Fibroblast of mammary gland (primary cell): ENCODE results near the gene SPATA25.
"Not testable (repeated sequence)": the region's sequence is repeated elsewhere in the genome, so short reads cannot be mapped to it uniquely, and the experiment has no call there.

Experiments
- DNase-seq: peaks from one replicate; pipeline ENCODE4 v3.0.0-alpha.2; 2010; ENCODE audit warnings: low read depth
- H3K4me3 ChIP-seq: 2 replicates; pipeline ENCODE4 v1.5.1; 2011; ENCODE audit warnings: low read depth, mild to moderate bottlenecking, low read length, moderate library complexity; ENCODE audit not compliant: control insufficient read depth
- TF ChIP-seq, protein P1 (sequence below): conservative IDR thresholded peaks from 2 replicates; pipeline ENCODE4 v1.5.1; 2011; ENCODE audit warnings: low read depth, low read length, inconsistent platforms; ENCODE audit not compliant: control insufficient read depth, insufficient read depth

The SPATA25 gene

DNA sequence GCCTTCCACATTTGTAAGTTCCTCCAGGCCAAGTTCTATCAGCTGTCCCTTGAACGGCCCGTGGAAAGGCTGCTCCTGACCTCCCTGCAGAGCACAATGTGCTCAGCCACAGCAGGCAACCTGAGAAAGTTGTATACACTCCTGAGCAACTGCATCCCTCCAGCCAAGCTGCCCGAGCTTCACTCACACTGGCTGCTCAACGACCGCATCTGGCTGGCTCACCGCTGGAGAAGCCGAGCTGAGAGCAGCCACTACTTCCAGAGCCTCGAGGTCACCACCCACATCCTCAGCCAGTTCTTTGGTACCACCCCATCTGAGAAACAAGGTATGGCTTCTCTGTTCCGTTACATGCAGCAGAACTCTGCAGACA lies 4.3 kb downstream of the SPATA25 start:
- H3K4me3 ChIP-seq, result no peak overlapping the region
- DNase-seq, result no peak
- TF ChIP-seq, protein P1, sequence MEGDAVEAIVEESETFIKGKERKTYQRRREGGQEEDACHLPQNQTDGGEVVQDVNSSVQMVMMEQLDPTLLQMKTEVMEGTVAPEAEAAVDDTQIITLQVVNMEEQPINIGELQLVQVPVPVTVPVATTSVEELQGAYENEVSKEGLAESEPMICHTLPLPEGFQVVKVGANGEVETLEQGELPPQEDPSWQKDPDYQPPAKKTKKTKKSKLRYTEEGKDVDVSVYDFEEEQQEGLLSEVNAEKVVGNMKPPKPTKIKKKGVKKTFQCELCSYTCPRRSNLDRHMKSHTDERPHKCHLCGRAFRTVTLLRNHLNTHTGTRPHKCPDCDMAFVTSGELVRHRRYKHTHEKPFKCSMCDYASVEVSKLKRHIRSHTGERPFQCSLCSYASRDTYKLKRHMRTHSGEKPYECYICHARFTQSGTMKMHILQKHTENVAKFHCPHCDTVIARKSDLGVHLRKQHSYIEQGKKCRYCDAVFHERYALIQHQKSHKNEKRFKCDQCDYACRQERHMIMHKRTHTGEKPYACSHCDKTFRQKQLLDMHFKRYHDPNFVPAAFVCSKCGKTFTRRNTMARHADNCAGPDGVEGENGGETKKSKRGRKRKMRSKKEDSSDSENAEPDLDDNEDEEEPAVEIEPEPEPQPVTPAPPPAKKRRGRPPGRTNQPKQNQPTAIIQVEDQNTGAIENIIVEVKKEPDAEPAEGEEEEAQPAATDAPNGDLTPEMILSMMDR, result no peak

DNA sequence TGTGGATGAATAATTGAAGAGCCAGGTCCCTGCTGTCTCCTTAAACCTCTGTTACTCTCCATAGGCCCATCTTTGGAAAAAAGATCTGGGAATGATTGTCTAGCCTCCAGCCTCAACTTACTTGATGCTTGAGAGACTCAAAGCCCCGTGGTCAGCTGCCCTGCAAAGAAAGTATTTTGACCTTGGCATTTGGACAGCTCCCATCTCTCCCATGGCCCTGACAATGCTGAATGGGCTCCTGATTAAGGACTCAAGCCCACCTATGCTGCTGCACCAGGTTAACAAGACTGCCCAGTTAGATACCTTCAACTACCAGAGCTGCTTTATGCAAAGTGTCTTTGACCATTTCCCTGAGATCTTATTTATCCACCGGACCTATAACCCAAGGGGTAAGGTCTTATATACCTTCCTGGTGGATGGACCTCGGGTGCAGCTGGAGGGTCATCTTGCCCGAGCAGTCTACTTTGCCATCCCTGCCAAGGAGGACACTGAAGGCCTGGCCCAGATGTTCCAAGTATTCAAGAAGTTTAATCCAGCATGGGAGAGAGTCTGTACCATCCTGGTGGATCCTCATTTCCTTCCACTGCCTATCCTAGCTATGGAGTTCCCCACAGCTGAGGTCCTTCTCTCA lies 4.8 kb downstream of the SPATA25 start:
- no peak overlapping the region for H3K4me3 ChIP-seq
- no peak for DNase-seq
- TF ChIP-seq, protein P1, result no peak

DNA sequence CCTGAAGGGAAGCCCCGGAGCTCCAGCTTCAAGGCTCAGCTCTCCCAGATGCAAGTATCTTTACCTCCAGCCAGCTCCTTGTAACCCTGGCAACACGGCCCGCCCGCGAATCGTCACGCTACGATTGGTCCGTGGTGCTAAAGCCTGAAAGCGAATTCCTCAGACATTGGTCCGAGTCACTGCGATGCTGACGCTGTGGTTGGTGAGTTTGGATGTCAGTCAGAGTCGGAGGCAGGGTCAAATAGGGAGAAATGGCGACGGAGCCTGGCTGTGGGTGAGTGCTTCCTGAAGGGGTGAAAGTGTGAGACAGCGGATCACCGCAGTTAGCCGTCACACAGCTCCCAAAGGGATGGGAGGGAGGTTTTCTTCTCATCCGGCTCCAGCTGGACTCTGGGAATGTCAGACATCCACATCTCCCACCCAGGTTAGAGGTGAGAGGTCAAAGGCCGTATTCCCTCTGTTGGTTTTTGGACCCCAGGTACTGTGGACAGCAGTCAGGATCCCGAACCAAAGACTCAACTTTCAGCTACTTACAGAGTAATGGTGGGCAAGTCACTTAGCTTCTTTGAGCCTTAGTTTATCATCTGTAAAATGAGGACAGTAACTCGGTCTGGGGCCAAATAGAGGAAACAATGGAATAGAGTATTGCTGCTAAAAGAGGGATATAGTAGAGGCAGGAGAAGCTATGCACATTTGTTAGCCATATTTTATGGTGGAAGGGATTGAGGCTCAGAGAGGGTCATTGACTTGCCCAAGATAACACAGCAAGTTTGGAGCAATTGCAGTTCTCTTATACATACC lies 6.2 kb downstream of the SPATA25 start, which contains the start of gene ZSWIM1:
Gene ZSWIM1, plus strand, starts transcription at position 240 of the 801 bp plus-strand sequence. CDS start 1,366 bp downstream, outside the sequence.
- TF ChIP-seq, protein P1, result no peak
- peak; percentile 99 for DNase-seq
- H3K4me3 ChIP-seq, result peak within 1 kb of the TSS; percentile 83

DNA sequence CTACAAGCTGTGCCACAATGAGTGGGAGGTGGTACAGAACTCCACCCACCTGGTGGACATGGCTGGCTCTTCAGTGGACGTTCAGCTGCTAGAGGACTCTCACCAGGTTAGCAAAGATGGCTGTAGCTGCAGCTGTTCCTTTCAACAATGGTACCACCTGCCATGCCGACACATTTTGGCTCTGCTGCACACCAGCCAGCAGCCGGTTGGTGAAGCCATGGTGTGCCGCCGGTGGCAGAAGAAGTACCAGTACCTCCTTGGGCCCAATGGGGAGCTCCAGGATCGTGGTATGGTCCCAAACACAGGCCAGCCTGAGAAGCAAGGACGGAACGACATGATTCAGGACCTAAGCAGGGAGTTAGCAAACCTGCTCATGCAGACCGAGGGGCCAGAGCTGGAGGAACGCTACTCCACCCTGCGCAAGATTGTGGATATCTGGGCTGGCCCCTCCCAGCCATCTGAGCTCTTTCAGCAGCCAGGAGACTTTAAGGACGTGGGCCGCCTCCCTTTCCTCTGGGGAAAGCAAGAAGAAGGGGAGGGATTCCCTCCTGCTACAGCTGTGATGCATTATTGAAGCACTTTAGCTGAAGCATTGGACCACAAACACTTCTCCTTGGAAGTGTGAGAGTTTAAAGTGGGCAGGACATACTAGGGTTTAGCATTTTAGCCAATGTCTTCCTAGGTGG lies 9.2 kb downstream of the SPATA25 start:
- TF ChIP-seq, protein P1, result no peak
- H3K4me3 ChIP-seq, result no peak overlapping the region
- peak; percentile 44 for DNase-seq

DNA sequence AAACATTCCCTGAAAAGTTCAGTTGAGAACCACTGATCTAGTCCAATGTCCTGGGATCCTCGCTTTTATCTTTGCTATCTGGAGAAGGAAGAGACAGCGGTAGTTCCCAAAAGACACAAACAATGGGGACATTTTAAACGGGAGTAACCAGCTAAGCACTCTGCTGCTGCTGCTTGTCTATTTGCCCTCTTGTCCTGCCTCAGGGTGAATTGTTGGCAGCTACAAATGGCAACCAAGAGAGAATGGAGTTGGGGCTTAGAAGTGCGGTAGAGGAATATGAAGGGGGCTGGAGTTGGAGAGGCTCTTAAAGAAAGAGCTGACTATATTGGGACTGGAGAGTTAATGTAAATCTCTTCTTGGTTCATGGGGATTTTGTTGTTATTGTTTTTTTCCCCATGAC lies 12.8 kb downstream of the SPATA25 start:
- DNase-seq, result no peak
- TF ChIP-seq, protein P1, result no peak
- no peak overlapping the region for H3K4me3 ChIP-seq

DNA sequence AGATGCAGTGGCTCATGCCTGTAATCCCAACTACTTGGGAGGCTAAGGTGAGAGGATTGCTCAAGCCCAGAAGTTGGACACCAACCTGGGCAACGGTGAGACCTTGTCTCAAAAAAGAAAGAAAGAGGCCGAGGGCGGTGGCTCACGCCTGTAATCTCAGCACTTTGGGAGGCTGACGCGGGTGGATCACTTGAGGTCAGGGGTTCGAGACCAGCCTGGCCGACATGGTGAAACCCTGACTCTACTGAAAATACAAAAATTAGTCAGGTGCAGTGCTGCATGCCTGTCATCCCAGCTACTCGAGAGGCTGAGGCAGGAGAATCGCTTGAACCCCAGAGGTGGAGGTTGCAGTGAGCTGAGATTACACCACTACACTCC lies 13.3 kb downstream of the SPATA25 start:
- DNase-seq, H3K4me3 ChIP-seq: not testable (repeated sequence)
